Loucy (cell line): ENCODE measurements around the gene ASAH2.

Source experiments
- CTCF ChIP-seq: fragments of 200-600 bp; sonication (generic); conservative IDR thresholded peaks from 2 replicates; pipeline ENCODE4 v1.5.1; 2014; ENCODE audit warnings: mild to moderate bottlenecking, antibody characterized with exemption, low read length
- EZH2phosphoT487 ChIP-seq: fragments of 200-600 bp; IDR thresholded peaks from 2 replicates; pipeline ENCODE4 v1.6.1; 2018; ENCODE audit warnings: antibody characterized with exemption, mild to moderate bottlenecking, moderate library complexity, borderline replicate concordance

GRCh38 chr10:50248598-50248997, 2.7 kb downstream of the ASAH2 start:
- TF ChIP-seq EZH2phosphoT487 (no peak), CTCF (no peak)
